ENCODE data around the gene ZBTB46. TPM values are rescaled to one million over a fixed set of nuclear protein-coding genes. Genes with fewer than 3 reads are reported as not detected.
"Not testable (repeated sequence)": the region's sequence is repeated elsewhere in the genome, so short reads cannot be mapped to it uniquely, and the experiment has no call there.

The ZBTB46 gene
- polyA plus RNA-seq, 2 donors, result 0.68 to 1.0 TPM

DNA sequence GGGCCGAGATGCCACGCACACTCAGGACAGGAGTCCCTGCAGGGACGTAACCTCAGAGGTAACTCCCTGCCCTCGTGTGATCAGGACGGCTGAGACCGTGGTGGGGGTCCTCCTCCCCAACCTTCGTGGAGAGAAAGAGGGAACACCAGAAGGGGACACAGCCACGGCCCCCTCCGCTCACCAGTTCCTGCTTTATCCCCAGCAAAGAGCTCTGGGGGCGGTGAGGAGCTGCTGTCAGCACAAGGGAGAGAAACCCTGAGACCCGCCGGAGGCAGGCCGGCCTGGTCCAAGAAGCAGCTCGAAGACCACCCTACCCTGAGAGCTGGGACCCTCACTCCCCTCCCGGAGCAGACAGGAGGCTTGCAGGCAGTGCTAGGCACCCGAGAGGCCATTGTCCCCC lies 47.1 kb downstream of the ZBTB46 start:
- Histone ChIP-seq H3K27ac (ENCODE audit: low read depth in 2 of 2, low read length in 1 of 2) (no peak overlapping the region), H3K9me3 (ENCODE audit: control insufficient read depth in 2 of 2, insufficient read depth in 1 of 2, low read depth in 1 of 2, low read length in 1 of 2) (no peaks in the 10 kb centered on the region), H3K4me1 (ENCODE audit: control insufficient read depth in 2 of 2, insufficient read depth in 2 of 2, low read length in 1 of 2) (no peaks in the 10 kb centered on the region), H3K36me3 (ENCODE audit: control insufficient read depth in 2 of 2, insufficient read depth in 2 of 2, low read length in 1 of 2) (no peaks in the 10 kb centered on the region), H3K27me3 (ENCODE audit: control insufficient read depth in 1 of 2, insufficient read depth in 2 of 2, low read length in 2 of 2) (no peaks in the 10 kb centered on the region), H3K4me3 (ENCODE audit: low read depth in 1 of 2, low read length in 2 of 2) (no peak overlapping the region)
- WGBS, 2 donors, result 84 to 89% methylated on average over 16 of the region's 16 CpGs

- no peaks in the 10 kb centered on the region for H3K27me3 ChIP-seq (ENCODE audit: control insufficient read depth in 1 of 2, insufficient read depth in 2 of 2, low read length in 2 of 2)
- 75 to 78% methylated on average over 12 of the region's 12 CpGs for WGBS, 2 donors
- no peaks in the 10 kb centered on the region for H3K36me3 ChIP-seq (ENCODE audit: control insufficient read depth in 2 of 2, insufficient read depth in 2 of 2, low read length in 1 of 2)
- no peaks in the 10 kb centered on the region for H3K4me1 ChIP-seq (ENCODE audit: control insufficient read depth in 2 of 2, insufficient read depth in 2 of 2, low read length in 1 of 2)
- no peaks in the 10 kb centered on the region for H3K9me3 ChIP-seq (ENCODE audit: control insufficient read depth in 2 of 2, insufficient read depth in 1 of 2, low read depth in 1 of 2, low read length in 1 of 2)
- H3K27ac ChIP-seq (ENCODE audit: low read depth in 2 of 2, low read length in 1 of 2), result no peak overlapping the region
- no peak overlapping the region for H3K4me3 ChIP-seq (ENCODE audit: low read depth in 1 of 2, low read length in 2 of 2)
Measured at GRCh38 chr20:63782521-63782971, 48.5 kb downstream of the ZBTB46 start.

DNA sequence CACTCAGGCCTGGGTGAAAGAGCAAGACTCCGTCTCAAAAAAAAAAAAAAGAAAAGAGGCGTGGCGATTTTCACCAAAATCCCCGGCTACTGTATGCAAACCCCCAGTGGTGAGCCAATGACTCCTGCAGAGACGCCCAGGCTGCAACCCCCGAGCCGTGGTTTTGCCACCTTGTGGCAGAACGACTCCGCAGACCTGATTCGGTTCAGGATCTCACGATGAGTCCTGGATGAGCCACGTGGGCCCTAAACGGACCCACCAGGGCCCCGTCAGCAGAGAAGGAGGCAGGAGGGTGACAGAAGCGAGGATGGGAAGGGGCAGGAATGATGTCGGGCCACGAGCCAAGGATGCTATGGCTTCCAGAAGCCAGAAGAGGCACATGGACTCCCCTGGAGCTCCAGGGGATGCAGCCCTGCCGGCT lies 49.0 kb downstream of the ZBTB46 start:
- Histone ChIP-seq H3K4me1 (ENCODE audit: control insufficient read depth in 2 of 2, insufficient read depth in 2 of 2, low read length in 1 of 2) (no peaks in the 10 kb centered on the region), H3K27me3 (ENCODE audit: control insufficient read depth in 1 of 2, insufficient read depth in 2 of 2, low read length in 2 of 2) (no peaks in the 10 kb centered on the region), H3K4me3 (ENCODE audit: low read depth in 1 of 2, low read length in 2 of 2) (no peak overlapping the region), H3K9me3 (ENCODE audit: control insufficient read depth in 2 of 2, insufficient read depth in 1 of 2, low read depth in 1 of 2, low read length in 1 of 2) (no peaks in the 10 kb centered on the region), H3K27ac (ENCODE audit: low read depth in 2 of 2, low read length in 1 of 2) (no peak overlapping the region), H3K36me3 (ENCODE audit: control insufficient read depth in 2 of 2, insufficient read depth in 2 of 2, low read length in 1 of 2) (no peaks in the 10 kb centered on the region)
- 58 to 72% methylated on average over 18 of the region's 18 CpGs for WGBS, 2 donors

DNA sequence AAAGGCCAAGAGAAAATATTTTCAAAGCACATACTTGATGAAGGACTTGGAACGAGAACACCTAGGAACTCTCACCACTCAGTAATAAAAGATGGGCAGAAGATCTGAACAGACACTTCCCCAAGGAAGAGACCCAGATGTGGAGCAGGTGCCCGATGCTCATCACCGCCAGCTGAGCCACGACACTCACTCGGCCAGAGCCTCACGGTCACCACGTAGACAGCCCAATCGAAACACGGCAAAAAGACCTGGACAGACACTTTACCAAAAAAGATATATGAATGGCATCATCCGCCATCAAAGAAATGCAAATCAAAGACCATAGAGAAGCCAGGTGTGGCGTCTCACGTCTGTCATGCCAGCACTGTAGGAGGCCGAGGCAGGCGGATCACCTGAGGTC lies 49.9 kb downstream of the ZBTB46 start:
- Histone ChIP-seq H3K36me3 (ENCODE audit: control insufficient read depth in 2 of 2, insufficient read depth in 2 of 2, low read length in 1 of 2) (no peaks in the 10 kb centered on the region), H3K4me1 (ENCODE audit: control insufficient read depth in 2 of 2, insufficient read depth in 2 of 2, low read length in 1 of 2) (no peaks in the 10 kb centered on the region), H3K27me3 (ENCODE audit: control insufficient read depth in 1 of 2, insufficient read depth in 2 of 2, low read length in 2 of 2) (no peaks in the 10 kb centered on the region), H3K4me3 (ENCODE audit: low read depth in 1 of 2, low read length in 2 of 2) (no peak overlapping the region), H3K9me3 (ENCODE audit: control insufficient read depth in 2 of 2, insufficient read depth in 1 of 2, low read depth in 1 of 2, low read length in 1 of 2) (no peaks in the 10 kb centered on the region), H3K27ac (ENCODE audit: low read depth in 2 of 2, low read length in 1 of 2) (no peak overlapping the region)
- WGBS, 2 donors, result 90 to 91% methylated on average over 14 of the region's 14 CpGs

GRCh38 chr20:63778857-63779256 lies 52.2 kb downstream of the ZBTB46 start:
- Histone ChIP-seq H3K4me3 (ENCODE audit: low read depth in 1 of 2, low read length in 2 of 2) (no peak overlapping the region), H3K36me3 (ENCODE audit: control insufficient read depth in 2 of 2, insufficient read depth in 2 of 2, low read length in 1 of 2) (no peaks in the 10 kb centered on the region), H3K27me3 (ENCODE audit: control insufficient read depth in 1 of 2, insufficient read depth in 2 of 2, low read length in 2 of 2) (no peaks in the 10 kb centered on the region), H3K4me1 (ENCODE audit: control insufficient read depth in 2 of 2, insufficient read depth in 2 of 2, low read length in 1 of 2) (no peaks in the 10 kb centered on the region), H3K9me3 (ENCODE audit: control insufficient read depth in 2 of 2, insufficient read depth in 1 of 2, low read depth in 1 of 2, low read length in 1 of 2) (no peaks in the 10 kb centered on the region), H3K27ac (ENCODE audit: low read depth in 2 of 2, low read length in 1 of 2) (no peak overlapping the region)
- WGBS, 2 donors, result 75 to 78% methylated on average over 9 of the region's 9 CpGs

GRCh38 chr20:63778034-63778752 lies 52.9 kb downstream of the ZBTB46 start:
- WGBS, 2 donors, result 57 to 62% methylated on average over 19 of the region's 19 CpGs
- no peaks in the 10 kb centered on the region for H3K36me3 ChIP-seq (ENCODE audit: control insufficient read depth in 2 of 2, insufficient read depth in 2 of 2, low read length in 1 of 2)
- no peaks in the 10 kb centered on the region for H3K4me1 ChIP-seq (ENCODE audit: control insufficient read depth in 2 of 2, insufficient read depth in 2 of 2, low read length in 1 of 2)
- no peaks in the 10 kb centered on the region for H3K9me3 ChIP-seq (ENCODE audit: control insufficient read depth in 2 of 2, insufficient read depth in 1 of 2, low read depth in 1 of 2, low read length in 1 of 2)
- H3K27ac ChIP-seq (ENCODE audit: low read depth in 2 of 2, low read length in 1 of 2), result no peak overlapping the region
- H3K4me3 ChIP-seq (ENCODE audit: low read depth in 1 of 2, low read length in 2 of 2), result no peak overlapping the region
- no peaks in the 10 kb centered on the region for H3K27me3 ChIP-seq (ENCODE audit: control insufficient read depth in 1 of 2, insufficient read depth in 2 of 2, low read length in 2 of 2)

DNA sequence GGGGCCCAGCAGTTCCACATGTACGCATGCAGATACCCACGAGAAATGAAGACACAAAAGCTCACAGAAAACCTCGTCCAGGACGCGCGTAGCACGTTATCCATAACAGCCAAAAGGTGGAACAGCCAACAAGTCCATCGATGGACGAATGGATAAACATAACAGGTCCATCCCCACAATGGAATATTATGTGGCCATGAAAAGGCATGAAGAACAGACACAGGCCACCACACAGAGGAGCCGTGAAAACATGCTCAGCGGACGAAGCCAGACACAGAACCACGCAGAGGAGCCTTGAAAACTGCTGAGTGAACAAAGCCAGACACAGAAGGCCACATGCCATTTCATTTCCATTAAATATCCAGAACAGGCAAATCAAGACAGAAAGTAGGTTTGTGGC lies 53.5 kb downstream of the ZBTB46 start:
- Histone ChIP-seq H3K36me3 (ENCODE audit: control insufficient read depth in 2 of 2, insufficient read depth in 2 of 2, low read length in 1 of 2) (no peaks in the 10 kb centered on the region), H3K27ac (ENCODE audit: low read depth in 2 of 2, low read length in 1 of 2) (no peak overlapping the region), H3K4me1 (ENCODE audit: control insufficient read depth in 2 of 2, insufficient read depth in 2 of 2, low read length in 1 of 2) (peaks cover 0 to 5% of the 10 kb centered on the region in 2 donors), H3K4me3 (ENCODE audit: low read depth in 1 of 2, low read length in 2 of 2) (no peak overlapping the region), H3K9me3 (ENCODE audit: control insufficient read depth in 2 of 2, insufficient read depth in 1 of 2, low read depth in 1 of 2, low read length in 1 of 2) (no peaks in the 10 kb centered on the region), H3K27me3 (ENCODE audit: control insufficient read depth in 1 of 2, insufficient read depth in 2 of 2, low read length in 2 of 2) (no peaks in the 10 kb centered on the region)
- 96 to 97% methylated on average over 13 of the region's 13 CpGs for WGBS, 2 donors

- not testable (repeated sequence) for H3K9me3 ChIP-seq (ENCODE audit: control insufficient read depth in 2 of 2, insufficient read depth in 1 of 2, low read depth in 1 of 2, low read length in 1 of 2); H3K27me3 ChIP-seq (ENCODE audit: control insufficient read depth in 1 of 2, insufficient read depth in 2 of 2, low read length in 2 of 2); H3K4me3 ChIP-seq (ENCODE audit: low read depth in 1 of 2, low read length in 2 of 2); H3K4me1 ChIP-seq (ENCODE audit: control insufficient read depth in 2 of 2, insufficient read depth in 2 of 2, low read length in 1 of 2); H3K36me3 ChIP-seq (ENCODE audit: control insufficient read depth in 2 of 2, insufficient read depth in 2 of 2, low read length in 1 of 2); H3K27ac ChIP-seq (ENCODE audit: low read depth in 2 of 2, low read length in 1 of 2)
- WGBS, 2 donors, result 94 to 95% methylated on average over 23 of the region's 23 CpGs
Measured at GRCh38 chr20:63776875-63777274, 54.2 kb downstream of the ZBTB46 start.

GRCh38 chr20:63775096-63775978 lies 55.7 kb downstream of the ZBTB46 start:
- no peak overlapping the region for H3K4me3 ChIP-seq (ENCODE audit: low read depth in 1 of 2, low read length in 2 of 2)
- WGBS, 2 donors, result 33 to 37% methylated on average over 67 of the region's 67 CpGs
- H3K9me3 ChIP-seq (ENCODE audit: control insufficient read depth in 2 of 2, insufficient read depth in 1 of 2, low read depth in 1 of 2, low read length in 1 of 2), result no peaks in the 10 kb centered on the region
- peaks cover 0 to 6% of the 10 kb centered on the region in 2 donors for H3K4me1 ChIP-seq (ENCODE audit: control insufficient read depth in 2 of 2, insufficient read depth in 2 of 2, low read length in 1 of 2)
- no peaks in the 10 kb centered on the region for H3K27me3 ChIP-seq (ENCODE audit: control insufficient read depth in 1 of 2, insufficient read depth in 2 of 2, low read length in 2 of 2)
- no peaks in the 10 kb centered on the region for H3K36me3 ChIP-seq (ENCODE audit: control insufficient read depth in 2 of 2, insufficient read depth in 2 of 2, low read length in 1 of 2)
- no peak overlapping the region for H3K27ac ChIP-seq (ENCODE audit: low read depth in 2 of 2, low read length in 1 of 2)
